PC-3 (cell line): Measurements from ENCODE around the gene PPARG. TPM values are rescaled to one million over a fixed set of nuclear protein-coding genes. Genes with fewer than 3 reads are reported as not detected.

Experiments
- ATAC-seq: fragments of 200-7000 bp; cut with Tn5 transposase; 2 replicates; pipeline ENCODE4 v1.9.1; 2020; ENCODE audit warnings: mild to moderate bottlenecking, moderate library complexity
- BruUV-seq: library from RNA; stranded (reverse); fragments of 400-500 nt; replicated peaks from 2 replicates; lab custom pipeline; 2021; lab: Mats Ljungman, UMichigan
- CTCF ChIA-PET: fragments of 300-600 bp; sonication (Branson Sonifier 250); formaldehyde crosslinking; loops from one replicate; lab custom pipeline; 2022; ENCODE audit warnings: antibody characterized with exemption; lab: Charles Lee
- POLR2A ChIA-PET: fragments of 300-600 bp; sonication (Branson Sonifier 250); formaldehyde crosslinking; loops from one replicate; lab custom pipeline; 2022; ENCODE audit warnings: antibody characterized with exemption; ENCODE audit not compliant: unreplicated experiment; lab: Charles Lee
- DNase-seq: peaks from one replicate; pipeline ENCODE4 v3.0.0-alpha.2; 2015
- H2AFZ ChIP-seq: fragments of 300-600 bp; sonication (generic); 2 replicates; pipeline ENCODE4 v1.6.0; 2016; ENCODE audit warnings: antibody characterized with exemption, low read length
- H3F3A ChIP-seq: fragments of 300-600 bp; sonication (generic); one replicate; pipeline ENCODE4 v1.6.0; 2017; ENCODE audit warnings: antibody characterized with exemption, low read length, control low read depth, mild to moderate bottlenecking; ENCODE audit not compliant: unreplicated experiment
- H3K27ac ChIP-seq: fragments of 300-600 bp; sonication (generic); 2 replicates; pipeline ENCODE4 v1.5.1; 2016; ENCODE audit warnings: mild to moderate bottlenecking, low read length
- H3K27me3 ChIP-seq: fragments of 300-600 bp; sonication (generic); 2 replicates; pipeline ENCODE4 v1.6.1; 2016; ENCODE audit warnings: low read length, mixed read lengths
- H3K36me3 ChIP-seq: fragments of 300-600 bp; sonication (generic); 2 replicates; pipeline ENCODE4 v1.6.1; 2016; ENCODE audit warnings: low read depth, mixed run types, low read length, mixed read lengths
- H3K4me1 ChIP-seq: fragments of 300-600 bp; sonication (generic); 2 replicates; pipeline ENCODE4 v1.5.1; 2016; ENCODE audit warnings: low read length; ENCODE audit not compliant: insufficient read depth
- H3K4me2 ChIP-seq: fragments of 300-600 bp; sonication (generic); 2 replicates; pipeline ENCODE4 v1.6.0; 2016; ENCODE audit warnings: low read length
- H3K4me3 ChIP-seq: fragments of 300-600 bp; sonication (generic); 2 replicates; pipeline ENCODE4 v1.5.1; 2016; ENCODE audit warnings: mild to moderate bottlenecking, low read length, mixed read lengths
- H3K79me2 ChIP-seq: fragments of 300-600 bp; sonication (generic); 2 replicates; pipeline ENCODE4 v1.6.1; 2017; ENCODE audit warnings: low read length, mixed read lengths
- H3K9ac ChIP-seq: fragments of 300-600 bp; sonication (generic); 2 replicates; pipeline ENCODE4 v1.6.0; 2016; ENCODE audit warnings: mild to moderate bottlenecking, low read length
- H3K9me2 ChIP-seq: fragments of 300-600 bp; sonication (generic); replicated peaks from 2 replicates; pipeline ENCODE4 v1.6.1; 2016; ENCODE audit warnings: mixed run types, low read length, mixed read lengths
- H3K9me3 ChIP-seq: fragments of 300-600 bp; sonication (generic); 2 replicates; pipeline ENCODE4 v1.6.1; 2016; ENCODE audit warnings: low read length, mixed read lengths
- H4K20me1 ChIP-seq: fragments of 300-600 bp; sonication (generic); 2 replicates; pipeline ENCODE4 v1.6.1; 2016; ENCODE audit warnings: low read length, mixed read lengths
- CTCF ChIP-seq: fragments of 300-600 bp; sonication (generic); conservative IDR thresholded peaks from 2 replicates; pipeline ENCODE4 v1.5.1; 2017; ENCODE audit warnings: antibody characterized with exemption, low read depth, mild to moderate bottlenecking, low read length
- EZH2 ChIP-seq: fragments of 300-600 bp; sonication (generic); IDR thresholded peaks from one replicate; pipeline ENCODE4 v1.6.1; 2017; ENCODE audit warnings: antibody characterized with exemption, mild to moderate bottlenecking, low read length; ENCODE audit not compliant: unreplicated experiment
- EZH2phosphoT487 ChIP-seq: fragments of 300-600 bp; sonication (generic); IDR thresholded peaks from 2 replicates; pipeline ENCODE4 v1.6.1; 2018; ENCODE audit warnings: mild to moderate bottlenecking, antibody characterized with exemption, low read length, borderline replicate concordance
- intact Hi-C: fragments of 100-400 bp; cut with micrococcal nuclease; formaldehyde crosslinking; loops from 2 replicates; pipeline ENCODE4 v1.9.0; 2023
- total RNA-seq: library from RNA; depleted of rRNA; stranded (reverse); fragments of >200 nt; gene quantifications from 2 replicates; pipeline ENCODE4 v1.2.3, GENCODE V29; 2014

PPARG gene
- total RNA-seq, 1 experiment from 2014 or later, result 250 TPM

- intact Hi-C loops, result loop anchor here (1.0 to 2.0 kb wide), 3 partner anchors 8 to 99 kb away; no protein-coding TSS in a partner anchor
- Histone ChIP-seq H3K4me3 (no peak overlapping the region), H3K9me2 (no peaks in the 10 kb centered on the region), H3F3A (peaks cover 13% of the 10 kb centered on the region), H3K4me1 (peaks cover 26% of the 10 kb centered on the region), H3K9me3 (no peaks in the 10 kb centered on the region), H3K4me2 (peak overlapping the region; percentile 49), H3K79me2 (peaks cover 12% of the 10 kb centered on the region), H3K27me3 (no peaks in the 10 kb centered on the region), H4K20me1 (no peaks in the 10 kb centered on the region), H3K36me3 (no peaks in the 10 kb centered on the region), H2AFZ (no peak overlapping the region), H3K27ac (peak overlapping the region; percentile 99), H3K9ac (peak overlapping the region; percentile 91)
- ChIA-PET POLR2A (interaction anchor here (0.5 to 1.6 kb wide), 5 partner anchors 9 to 27 kb away, joined by 3 to 9 read pairs (median 5); no protein-coding TSS in a partner anchor), CTCF (interaction anchor here (0.7 to 1.6 kb wide), 7 partner anchors 9 to 493 kb away, joined by 3 to 6 read pairs (median 4); no protein-coding TSS in a partner anchor)
- no TSS peak for BruUV-seq
- no peak for TF ChIP-seq CTCF
- no peak for TF ChIP-seq EZH2phosphoT487
- TF ChIP-seq EZH2, result no peak
- peak; percentile 92 for DNase-seq
- ATAC-seq, result peak; percentile 46
These were observed 181.2 kb downstream of the PPARG start for GRCh38 chr3:12470111-12470510.

GRCh38 chr3:12470680-12471079, 181.8 kb downstream of the PPARG start:
- CTCF ChIA-PET, result interaction anchor here (1.0 to 1.6 kb wide), 3 partner anchors 16 to 295 kb away, joined by 4 to 5 read pairs (median 4); no protein-coding TSS in a partner anchor
- no peak for DNase-seq
- Histone ChIP-seq H3F3A (peaks cover 13% of the 10 kb centered on the region), H2AFZ (no peak overlapping the region), H3K79me2 (peaks cover 12% of the 10 kb centered on the region), H3K27ac (peak overlapping the region; percentile 99), H3K4me3 (no peak overlapping the region), H3K4me2 (peak overlapping the region; percentile 49), H3K4me1 (peaks cover 29% of the 10 kb centered on the region), H3K27me3 (no peaks in the 10 kb centered on the region), H3K9ac (peak overlapping the region; percentile 91), H3K9me2 (no peaks in the 10 kb centered on the region), H4K20me1 (no peaks in the 10 kb centered on the region), H3K36me3 (no peaks in the 10 kb centered on the region), H3K9me3 (no peaks in the 10 kb centered on the region)
- intact Hi-C loops, result loop anchor here (1.0 to 2.0 kb wide), 5 partner anchors 8 to 100 kb away; no protein-coding TSS in a partner anchor
- no peak for TF ChIP-seq CTCF
- no peak for TF ChIP-seq EZH2phosphoT487
- no peak for TF ChIP-seq EZH2
- ATAC-seq, result no peak
- POLR2A ChIA-PET, result interaction anchor here (1.6 kb wide), 1 partner anchor 26 kb away, joined by 9 read pairs; no protein-coding TSS in a partner anchor
- TSS peak; percentile 68 for BruUV-seq

- H4K20me1 ChIP-seq, result no peaks in the 10 kb centered on the region
- H3F3A ChIP-seq, result peaks cover 13% of the 10 kb centered on the region
- peaks cover 35% of the 10 kb centered on the region for H3K4me1 ChIP-seq
- peak overlapping the region; percentile 25; the same call in 1 of the 2 replicates for H2AFZ ChIP-seq
- peak overlapping the region; percentile 49 for H3K4me2 ChIP-seq
- CTCF ChIA-PET, result interaction anchor here (1.6 kb wide), 1 partner anchor 26 kb away, joined by 5 read pairs; no protein-coding TSS in a partner anchor
- TF ChIP-seq EZH2phosphoT487 (no peak), CTCF (peak; percentile 72), EZH2 (no peak)
- no peaks in the 10 kb centered on the region for H3K27me3 ChIP-seq
- no peaks in the 10 kb centered on the region for H3K9me2 ChIP-seq
- H3K27ac ChIP-seq, result peak overlapping the region; percentile 99
- H3K36me3 ChIP-seq, result no peaks in the 10 kb centered on the region
- ATAC-seq, result peak; percentile 84
- H3K9ac ChIP-seq, result peak overlapping the region; percentile 91
- peak; percentile 99 for DNase-seq
- no peak overlapping the region for H3K4me3 ChIP-seq
- POLR2A ChIA-PET, result interaction anchor here (0.7 to 1.6 kb wide), 3 partner anchors 9 to 26 kb away, joined by 3 to 9 read pairs (median 7); no protein-coding TSS in a partner anchor
- BruUV-seq, result no TSS peak
- peaks cover 12% of the 10 kb centered on the region for H3K79me2 ChIP-seq
- H3K9me3 ChIP-seq, result no peaks in the 10 kb centered on the region
- intact Hi-C loops, result loop anchor here (1.0 to 2.0 kb wide), 4 partner anchors 26 to 100 kb away; no protein-coding TSS in a partner anchor
These were observed 182.4 kb downstream of the PPARG start for GRCh38 chr3:12471241-12471640.
